ENCODE measurements around the gene CYP2W1. TPM values are rescaled to one million over a fixed set of nuclear protein-coding genes. Genes with fewer than 3 reads are reported as not detected.

CYP2W1 gene
- total RNA-seq, 2 donors from 2014 or later, result not detected

Other genes with a start within 250 kb of the CYP2W1 start
- gene SUN1, start 150.7 kb upstream of the CYP2W1 start, total RNA-seq, result 10 to 100 TPM; 89.7 to 97.5 TPM
- 10 to 100 TPM; 58.5 to 81.0 TPM for gene GET4, start 106.6 kb upstream of the CYP2W1 start, total RNA-seq
- gene ADAP1, start 28.5 kb upstream of the CYP2W1 start, total RNA-seq, result 10 to 100 TPM in 1 of 2 donors, 1 to 10 TPM in 1; 6.7 to 15.4 TPM
- 10 to 100 TPM; 40.1 to 43.2 TPM for gene COX19, start 7.6 kb upstream of the CYP2W1 start, total RNA-seq
- gene GPR146, start 61.4 kb downstream of the CYP2W1 start, total RNA-seq, result 10 to 100 TPM; 17.9 to 22.2 TPM
- under 1 TPM in 1 of 2 donors, not detected in 1; 0.25 TPM for gene GPER1, start 104.9 kb downstream of the CYP2W1 start, total RNA-seq
- 10 to 100 TPM; 73.6 to 87.8 TPM for gene ZFAND2A, start 177.0 kb downstream of the CYP2W1 start, total RNA-seq
- not detected for gene UNCX, start 249.7 kb downstream of the CYP2W1 start, total RNA-seq

Measured in T-helper 17 cell (primary cell).